Kidney (tissue), 14 donors: ENCODE measurements around the gene PCDHAC2. TPM values are rescaled to one million over a fixed set of nuclear protein-coding genes. Genes with fewer than 3 reads are reported as not detected.

Source experiments
- DNase-seq, 5 donors: peaks; one replicate each; pipeline ENCODE4 v3.0.0-alpha.2; 2013 to 2020
- FAIRE-seq: peaks from 2 replicates; lab custom pipeline; 2012; peaks lifted over from hg19 to GRCh38; lab: Jason Lieb, UNC
- H3K27ac ChIP-seq, 2 donors: one replicate each; pipeline ENCODE4 v1.7.0; 2013; ENCODE audit warnings: low read depth in 2 of 2, low read length in 2 of 2, inconsistent platforms in 1 of 2
- H3K27me3 ChIP-seq: one replicate; pipeline ENCODE4 v1.7.1; 2013; ENCODE audit warnings: low read length, inconsistent platforms; ENCODE audit not compliant: control insufficient read depth, insufficient read depth
- H3K36me3 ChIP-seq, 3 donors: one replicate each; pipeline versions ENCODE4 v1.7.0 to v1.7.1; 2013; ENCODE audit warnings: low read length in 3 of 3, control low read depth in 1 of 3, inconsistent platforms in 1 of 3; ENCODE audit not compliant: insufficient read depth in 3 of 3, control insufficient read depth in 2 of 3
- H3K4me1 ChIP-seq, 3 donors: one replicate each; pipeline versions ENCODE4 v1.7.0 to v1.7.1; 2013; ENCODE audit warnings: low read length in 3 of 3, inconsistent platforms in 1 of 3, low read depth in 1 of 3; ENCODE audit not compliant: control insufficient read depth in 2 of 3, insufficient read depth in 2 of 3
- H3K4me3 ChIP-seq, 3 donors: one replicate each; pipeline versions ENCODE4 v1.7.0 to v1.8.1; 2013; ENCODE audit warnings: low read length in 3 of 3, control low read depth in 1 of 3, inconsistent platforms in 1 of 3
- H3K9ac ChIP-seq, 3 donors: one replicate each; pipeline versions ENCODE4 v1.7.0 to v1.7.1; 2013; ENCODE audit warnings: low read length in 3 of 3, control low read depth in 1 of 3, inconsistent platforms in 1 of 3
- H3K9me3 ChIP-seq, 3 donors: one replicate each; pipeline versions ENCODE4 v1.7.0 to v1.7.1; 2013; ENCODE audit warnings: low read length in 3 of 3, control low read depth in 1 of 3, inconsistent platforms in 1 of 3; ENCODE audit not compliant: control insufficient read depth in 2 of 3, insufficient read depth in 1 of 3
- intact Hi-C: fragments of 100-400 bp; cut with DNase I; formaldehyde crosslinking; loops from one replicate; pipeline ENCODE4 v1.11.1; 2022
- polyA plus RNA-seq: library from polyadenylated mRNA; stranded (reverse); fragments of 350-450 nt; fragmentation: Illumina TruSeq; extraction: RNeasy Lipid Tissue Mini Kit (QIAGEN cat#74804); gene quantifications from one replicate; pipeline ENCODE4 v1.2.3, GENCODE V29; 2014; ENCODE audit warnings: low read depth, low replicate concordance; ENCODE audit not compliant: insufficient read depth
- total RNA-seq: library from RNA; stranded (reverse); fragmentation: NEBNext Ultra II Directional; extraction: Animal tissue kit (Norgen Biotek cat#: 25700); gene quantifications from one replicate; pipeline ENCODE4 v1.2.1, GENCODE V29; 2021
- TF ChIP-seq, protein P1 (sequence below): IDR thresholded peaks from 3 replicates; pipeline ENCODE4 v1.5.1; 2012; ENCODE audit warnings: mild to moderate bottlenecking, moderate library complexity, borderline replicate concordance; ENCODE audit not compliant: insufficient read depth; ENCODE audit errors: extremely low read depth
- donor health status: control.
- donor health status: control.
- donor health status: control.
- donor health status: control.
- donor health status: control.
- donor health status: DM: yes; HTN: yes; CAD: no.
- donor health status: Normal renal cell carcinoma (clear cell type).

The PCDHAC2 gene
- total and polyA plus RNA-seq, 2 donors from 2014 or later: 0.30 to 3.6 TPM

DNA sequence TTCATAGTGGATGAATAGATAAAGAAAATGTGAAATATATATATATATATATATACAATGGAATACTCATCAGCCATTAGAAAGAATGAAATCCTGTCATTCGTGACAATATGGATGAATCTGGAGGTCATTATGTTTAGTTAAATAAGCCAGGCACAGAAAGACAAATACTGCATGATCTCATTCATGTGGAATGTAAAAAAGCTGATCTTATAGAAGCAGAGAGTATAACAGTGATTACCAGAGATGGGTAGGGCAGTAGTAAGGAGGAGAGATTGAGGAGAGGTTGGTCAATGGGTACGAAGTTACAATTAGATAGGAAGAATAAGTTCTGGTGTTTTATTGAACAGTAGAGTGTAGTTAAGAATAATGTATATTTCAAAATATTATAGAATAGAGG, 19.7 kb upstream of the PCDHAC2 start:
- intact Hi-C loops: no loop called here
- peaks cover 0 to 5% (median 5%) of the 10 kb centered on the region in 3 donors for H3K9me3 ChIP-seq
- FAIRE-seq (no peak), DNase-seq (no peak)
- no peak overlapping the region for H3K4me3 ChIP-seq
- H3K36me3 ChIP-seq: no peaks in the 10 kb centered on the region
- no peaks in the 10 kb centered on the region for H3K4me1 ChIP-seq
- H3K9ac ChIP-seq: no peak overlapping the region
- H3K27ac ChIP-seq: no peak overlapping the region
- TF ChIP-seq, protein P1, sequence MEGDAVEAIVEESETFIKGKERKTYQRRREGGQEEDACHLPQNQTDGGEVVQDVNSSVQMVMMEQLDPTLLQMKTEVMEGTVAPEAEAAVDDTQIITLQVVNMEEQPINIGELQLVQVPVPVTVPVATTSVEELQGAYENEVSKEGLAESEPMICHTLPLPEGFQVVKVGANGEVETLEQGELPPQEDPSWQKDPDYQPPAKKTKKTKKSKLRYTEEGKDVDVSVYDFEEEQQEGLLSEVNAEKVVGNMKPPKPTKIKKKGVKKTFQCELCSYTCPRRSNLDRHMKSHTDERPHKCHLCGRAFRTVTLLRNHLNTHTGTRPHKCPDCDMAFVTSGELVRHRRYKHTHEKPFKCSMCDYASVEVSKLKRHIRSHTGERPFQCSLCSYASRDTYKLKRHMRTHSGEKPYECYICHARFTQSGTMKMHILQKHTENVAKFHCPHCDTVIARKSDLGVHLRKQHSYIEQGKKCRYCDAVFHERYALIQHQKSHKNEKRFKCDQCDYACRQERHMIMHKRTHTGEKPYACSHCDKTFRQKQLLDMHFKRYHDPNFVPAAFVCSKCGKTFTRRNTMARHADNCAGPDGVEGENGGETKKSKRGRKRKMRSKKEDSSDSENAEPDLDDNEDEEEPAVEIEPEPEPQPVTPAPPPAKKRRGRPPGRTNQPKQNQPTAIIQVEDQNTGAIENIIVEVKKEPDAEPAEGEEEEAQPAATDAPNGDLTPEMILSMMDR: no peak
- H3K27me3 ChIP-seq: no peaks in the 10 kb centered on the region

GRCh38 chr5:140951636-140952035, 14.6 kb upstream of the PCDHAC2 start:
- Histone ChIP-seq H3K4me3 (no peak overlapping the region), H3K9ac (no peak overlapping the region), H3K27me3 (no peaks in the 10 kb centered on the region), H3K4me1 (no peaks in the 10 kb centered on the region), H3K36me3 (no peaks in the 10 kb centered on the region), H3K9me3 (no peaks in the 10 kb centered on the region), H3K27ac (no peak overlapping the region)
- DNase-seq (no peak), FAIRE-seq (no peak)
- intact Hi-C loops: no loop called here
- TF ChIP-seq, protein P1: no peak

GRCh38 chr5:140953234-140953633, 13.0 kb upstream of the PCDHAC2 start:
- no peaks in the 10 kb centered on the region for H3K4me1 ChIP-seq
- no peak overlapping the region for H3K9ac ChIP-seq
- no peak overlapping the region for H3K27ac ChIP-seq
- H3K9me3 ChIP-seq: no peaks in the 10 kb centered on the region
- DNase-seq (no peak), FAIRE-seq (no peak)
- H3K36me3 ChIP-seq: no peaks in the 10 kb centered on the region
- TF ChIP-seq, protein P1: no peak
- H3K27me3 ChIP-seq: no peaks in the 10 kb centered on the region
- intact Hi-C loops: no loop called here
- H3K4me3 ChIP-seq: no peak overlapping the region

DNA sequence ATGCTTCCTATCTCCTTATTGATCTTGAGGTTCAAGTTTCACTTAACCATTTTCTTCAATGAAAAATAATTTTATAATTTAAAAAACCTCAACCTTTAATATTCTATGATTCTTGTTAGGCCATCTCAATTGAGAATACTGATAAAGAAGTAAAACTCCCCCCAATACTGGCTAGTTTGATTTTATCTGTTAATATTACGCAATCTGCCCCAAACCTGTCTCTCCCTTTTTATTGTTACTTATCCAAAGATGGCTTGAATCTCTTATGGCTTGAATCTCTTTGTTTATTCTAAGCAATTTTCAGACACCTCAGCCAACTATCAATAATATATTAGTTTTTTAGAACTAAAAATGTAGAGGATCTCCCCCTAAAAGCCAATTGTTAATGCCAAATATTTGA, 4.1 kb upstream of the PCDHAC2 start:
- peaks cover 4% of the 10 kb centered on the region for H3K27me3 ChIP-seq
- no peak for DNase-seq
- intact Hi-C loops: no loop called here
- H3K4me3 ChIP-seq: no peak overlapping the region
- H3K9me3 ChIP-seq: no peaks in the 10 kb centered on the region
- H3K27ac ChIP-seq: no peak overlapping the region
- no peaks in the 10 kb centered on the region for H3K36me3 ChIP-seq
- H3K4me1 ChIP-seq: peaks cover 0 to 6% (median 0%) of the 10 kb centered on the region in 3 donors
- FAIRE-seq: no peak
- no peak overlapping the region for H3K9ac ChIP-seq
- TF ChIP-seq, protein P1: no peak
